Ishikawa (cell line): ENCODE measurements around the gene SLIT3.

Experiments
- CEBPB ChIP-seq: IDR thresholded peaks from 2 replicates; pipeline ENCODE4 v1.6.1; 2012
- EP300 ChIP-seq: IDR thresholded peaks from 2 replicates; pipeline ENCODE4 v1.6.1; 2012; ENCODE audit warnings: borderline replicate concordance
- YY1 ChIP-seq: IDR thresholded peaks from 2 replicates; pipeline ENCODE4 v1.6.1; 2012; ENCODE audit warnings: low read depth

- TF ChIP-seq CEBPB: no peak
- TF ChIP-seq YY1: no peak
- TF ChIP-seq EP300: no peak
Observed at GRCh38 chr5:168879929-168880328, 421.0 kb downstream of the SLIT3 start.
